ENCODE measurements around the gene HDAC4.
A peak's percentile ranks its signal among the peaks of the same experiment; 100 is the strongest.
"Not testable (repeated sequence)": the region's sequence is repeated elsewhere in the genome, so short reads cannot be mapped to it uniquely, and the experiment has no call there.

The HDAC4 gene

GRCh38 chr2:239050252-239050649 is 350.6 kb downstream of the HDAC4 start:
- DNase-seq, result no peak

DNA sequence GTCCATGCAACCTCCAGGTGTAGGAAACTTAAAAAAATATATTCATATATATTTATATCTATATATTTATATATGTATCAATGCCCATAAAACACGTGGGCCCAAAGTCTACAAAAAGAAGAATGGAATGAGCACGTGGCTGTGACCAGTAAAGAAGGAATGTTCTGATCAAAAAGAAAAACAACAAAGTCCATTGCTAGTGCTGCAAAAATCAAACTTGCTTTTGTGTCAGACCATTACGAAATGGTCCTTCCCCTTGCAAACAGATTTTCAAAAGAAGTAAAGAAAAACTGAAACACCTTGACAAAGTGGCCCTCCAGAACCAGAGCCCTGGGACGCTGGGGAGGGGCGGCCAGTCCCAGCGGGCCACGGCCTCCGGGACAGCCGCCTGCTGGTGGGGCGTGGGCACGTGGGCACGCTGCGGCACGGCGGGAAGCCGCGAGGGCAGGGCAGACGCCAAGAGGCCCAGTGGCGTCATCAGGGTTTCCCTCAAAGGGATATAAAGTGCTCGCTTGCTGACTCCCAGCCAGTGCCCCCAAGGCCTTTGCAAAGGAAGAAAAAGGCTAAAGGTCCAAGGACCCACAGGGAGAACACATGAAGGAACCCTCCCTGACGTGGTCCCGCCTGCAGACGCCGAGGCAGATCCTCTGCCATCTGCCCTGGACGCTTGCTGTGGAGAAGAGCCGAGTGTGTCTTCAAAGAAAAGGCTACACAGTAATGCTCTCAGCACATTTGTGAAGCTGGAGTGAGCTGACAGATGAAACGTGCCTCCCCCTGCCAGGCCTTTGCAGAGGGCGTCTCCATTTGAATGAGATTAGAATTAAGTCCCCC is 351.2 kb downstream of the HDAC4 start:
- DNase-seq, result no peak

GRCh38 chr2:239048736-239049135 is 352.1 kb downstream of the HDAC4 start:
- no peak for DNase-seq

DNA sequence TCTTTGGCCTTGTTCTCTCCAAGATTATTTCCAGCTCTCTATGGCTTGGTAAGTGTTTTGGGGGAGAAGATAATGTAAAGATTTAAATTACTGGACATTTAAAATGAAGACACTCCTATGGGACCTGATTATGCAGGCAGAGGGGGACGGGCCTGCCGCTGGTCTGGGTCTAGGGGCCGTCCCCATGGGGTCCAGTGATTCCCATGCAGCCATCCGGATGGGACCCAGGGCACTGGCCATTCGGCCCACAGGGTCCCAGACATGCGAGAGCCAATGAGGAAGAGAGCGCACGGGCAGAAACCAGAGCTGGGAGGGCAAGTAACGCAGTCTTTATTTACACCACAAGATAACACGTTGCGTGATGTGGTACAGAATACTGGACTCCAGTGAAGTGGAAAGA is 353.0 kb downstream of the HDAC4 start:
- no peak for DNase-seq

GRCh38 chr2:239047420-239047819 is 353.4 kb downstream of the HDAC4 start:
- DNase-seq, result no peak

GRCh38 chr2:239046822-239047221 is 354.0 kb downstream of the HDAC4 start:
- DNase-seq, result no peak

DNA sequence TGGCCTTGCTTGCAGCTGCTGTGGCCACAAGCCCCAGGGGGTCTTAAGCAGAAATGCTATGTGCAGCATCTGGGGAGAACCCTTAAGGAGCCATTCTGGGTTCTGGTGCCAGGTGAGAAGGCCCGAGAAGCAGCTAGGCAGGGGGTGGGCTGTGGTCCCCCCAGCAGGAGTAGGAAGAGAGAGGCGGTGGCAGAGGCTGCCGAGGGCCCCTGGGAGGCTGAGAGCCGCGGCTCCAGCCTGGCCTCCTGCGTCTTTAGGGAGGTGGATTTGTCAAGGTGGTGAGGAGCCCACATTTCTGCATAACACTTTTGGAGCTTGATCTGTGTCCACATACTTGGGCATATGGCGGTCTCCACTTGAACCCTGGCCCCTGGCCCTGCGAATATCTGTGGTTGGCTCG is 356.5 kb downstream of the HDAC4 start:
- DNase-seq, result peak in 1 of 3 experiments; percentile 8

GRCh38 chr2:239043326-239043725 is 357.5 kb downstream of the HDAC4 start:
- DNase-seq, result no peak

DNA sequence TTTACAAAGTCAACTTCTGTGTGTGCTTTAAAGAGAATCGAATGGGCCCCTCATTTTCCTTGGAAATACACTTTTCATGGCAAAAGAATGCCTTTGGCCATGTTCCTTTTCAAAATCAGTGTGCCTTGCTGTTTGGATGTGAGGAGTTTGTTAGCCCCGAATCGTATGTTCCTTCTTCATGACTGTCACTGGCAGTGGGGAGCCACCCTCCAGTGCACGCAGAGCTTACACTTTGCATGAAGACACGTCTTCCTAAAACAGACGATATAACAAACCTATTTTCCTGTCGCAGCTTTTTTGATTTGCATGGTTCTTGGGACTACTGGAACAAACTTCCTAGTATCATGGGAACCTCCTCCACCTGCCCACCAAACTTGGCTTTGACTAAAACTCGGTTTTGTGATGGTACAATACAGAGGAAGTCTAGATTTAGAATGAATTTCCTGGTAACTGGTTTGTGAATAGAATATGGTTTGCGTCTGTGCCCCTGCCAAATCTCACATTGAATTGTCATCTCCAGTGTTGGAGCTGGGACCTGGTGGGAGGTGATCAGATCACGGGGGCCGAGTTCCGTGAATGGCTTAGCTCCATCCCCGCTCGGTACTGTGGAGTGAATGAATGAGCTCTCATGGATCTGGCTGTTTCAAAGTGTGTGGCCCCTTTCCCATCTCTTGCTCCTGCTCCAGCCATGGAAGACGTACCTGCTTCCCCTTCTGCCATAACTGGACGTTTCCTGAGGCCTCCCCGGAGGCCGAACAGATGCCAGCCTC is 358.1 kb downstream of the HDAC4 start:
- DNase-seq, result no peak

DNA sequence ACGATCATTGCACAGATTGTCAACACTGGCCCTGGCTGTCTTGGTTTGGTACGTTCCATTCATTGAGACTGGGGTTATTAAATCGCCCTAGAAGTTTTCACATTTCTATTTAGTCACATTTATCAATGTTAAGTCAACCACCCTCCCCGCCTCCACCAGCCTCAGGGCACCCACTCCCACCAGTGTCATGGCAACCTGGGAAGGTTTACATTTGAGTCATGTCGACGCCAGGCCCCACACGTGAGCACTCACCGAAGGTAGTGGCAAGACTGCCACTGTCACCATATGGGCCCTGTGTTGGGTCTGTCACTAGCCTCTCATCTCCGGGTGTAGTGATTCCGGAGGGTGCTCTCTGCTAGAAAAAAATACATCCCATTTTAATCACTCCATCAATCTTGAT is 358.8 kb downstream of the HDAC4 start:
- peak in 1 of 3 experiments; percentile 5 for DNase-seq

DNA sequence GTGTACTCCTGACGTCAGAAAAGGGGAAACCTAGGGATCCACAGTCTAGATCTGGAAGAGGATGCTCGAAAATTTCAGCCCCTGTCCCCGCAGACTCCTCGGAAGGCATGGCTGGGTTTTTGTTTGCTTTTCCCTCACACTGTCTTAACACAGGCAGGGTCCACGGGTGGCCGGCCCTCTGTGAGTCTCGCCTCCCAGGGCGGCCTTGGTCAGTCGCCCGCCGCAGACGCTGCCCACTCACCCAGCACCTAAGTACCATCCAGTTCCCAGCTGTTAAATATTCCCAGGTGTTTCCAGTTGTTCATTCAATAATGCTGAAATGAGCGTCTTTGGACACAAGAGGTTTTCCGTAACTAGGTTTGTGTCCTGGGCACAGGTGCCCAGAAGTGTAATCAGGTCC is 359.8 kb downstream of the HDAC4 start:
- DNase-seq, result no peak

DNA sequence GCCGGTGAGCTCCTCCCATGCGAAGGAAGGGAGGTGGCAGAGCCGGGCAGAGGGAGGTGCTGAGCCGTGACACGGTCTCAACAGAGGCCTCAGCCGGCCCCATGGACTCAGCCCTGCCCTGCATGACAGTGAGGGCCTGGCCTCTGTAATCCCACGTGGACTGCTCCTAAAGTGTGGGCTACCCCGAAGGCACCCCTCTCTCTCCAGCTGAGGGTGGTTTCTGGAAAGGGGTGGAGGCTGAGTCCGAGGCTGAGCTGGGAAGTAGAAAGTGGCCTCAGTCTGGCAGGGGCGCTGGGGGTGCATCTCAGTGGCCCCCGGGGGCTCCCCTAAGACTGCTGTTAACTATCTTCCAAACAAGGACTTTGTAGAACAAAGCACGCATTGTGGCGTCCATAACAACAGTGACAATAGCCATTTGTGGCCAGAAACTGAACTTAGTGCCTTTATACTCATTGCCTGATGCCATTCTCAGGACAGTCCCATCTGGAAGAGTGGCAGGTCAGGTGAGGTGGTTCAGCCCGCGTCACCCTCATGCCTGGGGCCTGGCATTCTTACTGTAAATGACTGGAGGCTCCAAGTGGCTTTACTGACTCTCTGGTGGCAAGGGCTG is 360.6 kb downstream of the HDAC4 start:
- DNase-seq, result no peak

DNA sequence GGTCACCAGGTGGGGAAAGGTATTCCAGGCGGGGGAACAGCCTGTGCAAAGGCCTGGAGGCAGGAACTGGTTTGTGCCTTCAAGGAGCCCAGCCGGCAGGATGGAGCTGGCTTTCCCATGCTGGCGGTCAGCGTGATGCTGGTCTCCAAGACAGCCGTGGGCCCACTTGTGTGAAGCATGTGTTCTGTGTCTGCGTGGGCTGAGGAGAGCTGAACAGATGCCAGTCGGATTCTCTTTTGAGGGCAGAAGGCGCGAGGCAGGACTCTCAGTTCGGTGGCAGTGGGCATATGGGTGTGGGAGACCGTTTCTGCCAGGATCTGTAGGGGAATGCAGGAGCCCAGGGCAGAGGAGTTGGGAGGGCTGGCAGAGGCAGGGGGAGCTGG is 361.4 kb downstream of the HDAC4 start:
- no peak for DNase-seq

GRCh38 chr2:239038773-239039478 is 361.9 kb downstream of the HDAC4 start:
- DNase-seq, result no peak

- not testable (repeated sequence) for DNase-seq
These were observed 362.5 kb downstream of the HDAC4 start for GRCh38 chr2:239038284-239038683.

GRCh38 chr2:239037559-239037910 is 363.3 kb downstream of the HDAC4 start:
- DNase-seq, result no peak

GRCh38 chr2:239036819-239037558 is 363.8 kb downstream of the HDAC4 start:
- DNase-seq, result no peak

GRCh38 chr2:239035997-239036731 is 364.7 kb downstream of the HDAC4 start:
- no peak for DNase-seq

DNA sequence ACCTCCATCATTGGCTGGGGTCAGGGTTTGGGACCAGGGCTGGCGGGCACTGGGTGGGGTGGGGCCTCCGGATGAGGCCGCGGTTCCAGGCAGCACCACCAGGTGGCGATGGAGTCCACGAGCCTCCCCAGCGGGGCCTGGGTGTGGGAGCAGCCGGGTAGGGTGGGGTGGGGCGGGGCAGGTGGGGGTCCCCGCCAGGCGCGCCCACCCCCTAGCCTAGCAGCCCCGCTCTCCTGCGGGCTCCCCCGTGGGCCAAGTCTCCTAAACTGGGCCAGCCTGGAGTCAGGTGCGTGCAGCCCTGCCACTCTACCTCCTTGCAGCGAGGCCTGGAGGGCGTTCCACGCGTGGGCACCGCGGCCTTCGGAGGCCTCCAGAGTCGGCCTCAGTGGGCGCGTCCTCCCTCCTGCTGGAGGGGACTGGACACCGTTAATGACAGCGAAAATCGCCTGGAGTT is 365.4 kb downstream of the HDAC4 start:
- peak; percentile 7 to 42 (median 19) for DNase-seq

GRCh38 chr2:239034561-239035341 is 366.1 kb downstream of the HDAC4 start:
- no peak for DNase-seq

Measured in NCI-H1417 (cell line).